ENCODE data around the gene CYTH3. TPM values are rescaled to one million over a fixed set of nuclear protein-coding genes. Genes with fewer than 3 reads are reported as not detected.

The CYTH3 gene
- polyA plus RNA-seq, 2 of the 4 experiments (the other 2 are of a cell fraction) = 18.6 to 24.2 TPM

GRCh38 chr7:6198689-6199595, 73.5 kb downstream of the CYTH3 start:
- ATAC-seq = no peak
- ChIA-PET POLR2A (interaction anchor here (0.6 kb wide), 1 partner anchor 128 kb away, joined by 4 read pairs; no protein-coding TSS in a partner anchor), CTCF (interaction anchor here (0.5 to 1.1 kb wide), 3 partner anchors 11 to 236 kb away, joined by 3 read pairs; no protein-coding TSS in a partner anchor)
- Histone ChIP-seq H3K27ac (no peak overlapping the region), H3K9me3 (no peaks in the 10 kb centered on the region), H3K4me2 (no peak overlapping the region), H3K4me3 (no peak overlapping the region), H3K4me1 (peaks cover 13% of the 10 kb centered on the region; the same call in 2 of the 3 replicates)
- TF ChIP-seq PBX3 (IDR thresholded peaks at IDR 0.05) = no peak
- TF ChIP-seq GATA3 (IDR thresholded peaks at IDR 0.05; ENCODE audit: borderline replicate concordance) = no peak
- no peak for TF ChIP-seq E2F6 (IDR thresholded peaks at IDR 0.05; ENCODE audit: borderline replicate concordance, low read depth)
- no peak for TF ChIP-seq POLR2A (IDR thresholded peaks at IDR 0.05; ENCODE audit: low read length)
- no peak for TF ChIP-seq TP53 (CRISPR knock-in tag; IDR thresholded peaks at IDR 0.05)
- TF ChIP-seq, protein P1, sequence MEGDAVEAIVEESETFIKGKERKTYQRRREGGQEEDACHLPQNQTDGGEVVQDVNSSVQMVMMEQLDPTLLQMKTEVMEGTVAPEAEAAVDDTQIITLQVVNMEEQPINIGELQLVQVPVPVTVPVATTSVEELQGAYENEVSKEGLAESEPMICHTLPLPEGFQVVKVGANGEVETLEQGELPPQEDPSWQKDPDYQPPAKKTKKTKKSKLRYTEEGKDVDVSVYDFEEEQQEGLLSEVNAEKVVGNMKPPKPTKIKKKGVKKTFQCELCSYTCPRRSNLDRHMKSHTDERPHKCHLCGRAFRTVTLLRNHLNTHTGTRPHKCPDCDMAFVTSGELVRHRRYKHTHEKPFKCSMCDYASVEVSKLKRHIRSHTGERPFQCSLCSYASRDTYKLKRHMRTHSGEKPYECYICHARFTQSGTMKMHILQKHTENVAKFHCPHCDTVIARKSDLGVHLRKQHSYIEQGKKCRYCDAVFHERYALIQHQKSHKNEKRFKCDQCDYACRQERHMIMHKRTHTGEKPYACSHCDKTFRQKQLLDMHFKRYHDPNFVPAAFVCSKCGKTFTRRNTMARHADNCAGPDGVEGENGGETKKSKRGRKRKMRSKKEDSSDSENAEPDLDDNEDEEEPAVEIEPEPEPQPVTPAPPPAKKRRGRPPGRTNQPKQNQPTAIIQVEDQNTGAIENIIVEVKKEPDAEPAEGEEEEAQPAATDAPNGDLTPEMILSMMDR (IDR thresholded peaks at IDR 0.05) = no peak
- TF ChIP-seq MAZ (IDR thresholded peaks at IDR 0.05; ENCODE audit: borderline replicate concordance, low read depth, low read length) = no peak
- TF ChIP-seq NPAS2 (CRISPR knock-in tag; IDR thresholded peaks at IDR 0.05; ENCODE audit: borderline replicate concordance) = no peak
- no peak for TF ChIP-seq MAFK (IDR thresholded peaks at IDR 0.05; ENCODE audit: partially characterized antibody)
- no peak for TF ChIP-seq TFCP2L1 (CRISPR knock-in tag; IDR thresholded peaks at IDR 0.05)
- no peak for TF ChIP-seq RARB (CRISPR knock-in tag; IDR thresholded peaks at IDR 0.05)
- TF ChIP-seq RCOR1 (IDR thresholded peaks at IDR 0.05; ENCODE audit: low read depth, low read length) = no peak
- no peak for TF ChIP-seq ZFP36 (IDR thresholded peaks at IDR 0.05; ENCODE audit: borderline replicate concordance, partially characterized antibody)
- DNase-seq (ENCODE audit: low read depth in 1 of 2, low spot score in 1 of 2) = no peak
- FAIRE-seq = no peak
- 91% methylated on average over 4 of the region's 4 CpGs for WGBS (ENCODE audit: missing lambda C conversion rate)

GRCh38 chr7:6197801-6198551, 74.4 kb downstream of the CYTH3 start:
- Histone ChIP-seq H3K4me2 (no peak overlapping the region), H3K9me3 (no peaks in the 10 kb centered on the region), H3K4me3 (no peak overlapping the region), H3K4me1 (peaks cover 9% of the 10 kb centered on the region; the same call in 2 of the 3 replicates), H3K27ac (no peak overlapping the region)
- CTCF ChIA-PET = interaction anchor here (0.5 to 1.1 kb wide), 5 partner anchors 9 to 357 kb away, joined by 3 read pairs; no protein-coding TSS in a partner anchor
- POLR2A ChIA-PET = interaction anchor here (0.6 kb wide), 1 partner anchor 129 kb away, joined by 4 read pairs; no protein-coding TSS in a partner anchor
- no peak for ATAC-seq
- no peak for FAIRE-seq
- 91% methylated on average over 8 of the region's 8 CpGs for WGBS (ENCODE audit: missing lambda C conversion rate)
- no peak for DNase-seq (ENCODE audit: low read depth in 1 of 2, low spot score in 1 of 2)
- TF ChIP-seq CBX2 (IDR thresholded peaks at IDR 0.05; ENCODE audit: borderline replicate concordance, low read depth) (no peak), NPAS2 (CRISPR knock-in tag; IDR thresholded peaks at IDR 0.05; ENCODE audit: borderline replicate concordance) (no peak), PHF8 (IDR thresholded peaks at IDR 0.05; ENCODE audit: borderline replicate concordance, low read depth) (no peak), HOXA7 (CRISPR knock-in tag; IDR thresholded peaks at IDR 0.05) (no peak), SMC3 (IDR thresholded peaks at IDR 0.05) (no peak), HMGXB4 (CRISPR knock-in tag; IDR thresholded peaks at IDR 0.05; ENCODE audit: borderline replicate concordance) (no peak), CHD2 (IDR thresholded peaks at IDR 0.05; ENCODE audit: low read length, partially characterized antibody) (no peak), FOSB (CRISPR knock-in tag; IDR thresholded peaks at IDR 0.05) (no peak), ZNF302 (CRISPR knock-in tag; IDR thresholded peaks at IDR 0.05) (no peak), RARB (CRISPR knock-in tag; IDR thresholded peaks at IDR 0.05) (no peak), EHMT2 (IDR thresholded peaks at IDR 0.05; ENCODE audit: low read depth) (no peak)
- TF ChIP-seq, protein P1 (IDR thresholded peaks at IDR 0.05) = no peak
- TF ChIP-seq, protein P2, sequence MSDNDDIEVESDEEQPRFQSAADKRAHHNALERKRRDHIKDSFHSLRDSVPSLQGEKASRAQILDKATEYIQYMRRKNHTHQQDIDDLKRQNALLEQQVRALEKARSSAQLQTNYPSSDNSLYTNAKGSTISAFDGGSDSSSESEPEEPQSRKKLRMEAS (IDR thresholded peaks at IDR 0.05) = no peak

All from A549 (cell line).